Stimulated activated CD4-positive, alpha-beta T cell treated with anti-CD3 and anti-CD28 coated beads, Interleukin-12 subunit alpha, Interleukin-12 subunit beta, amount 100 ng/mL, for 4 hours (primary cell): ENCODE measurements around the gene ZNF319.

Source experiments
- DNase-seq: peaks from one replicate; pipeline ENCODE4 v3.0.0-alpha.2; 2020

Gene ZNF319

DNA sequence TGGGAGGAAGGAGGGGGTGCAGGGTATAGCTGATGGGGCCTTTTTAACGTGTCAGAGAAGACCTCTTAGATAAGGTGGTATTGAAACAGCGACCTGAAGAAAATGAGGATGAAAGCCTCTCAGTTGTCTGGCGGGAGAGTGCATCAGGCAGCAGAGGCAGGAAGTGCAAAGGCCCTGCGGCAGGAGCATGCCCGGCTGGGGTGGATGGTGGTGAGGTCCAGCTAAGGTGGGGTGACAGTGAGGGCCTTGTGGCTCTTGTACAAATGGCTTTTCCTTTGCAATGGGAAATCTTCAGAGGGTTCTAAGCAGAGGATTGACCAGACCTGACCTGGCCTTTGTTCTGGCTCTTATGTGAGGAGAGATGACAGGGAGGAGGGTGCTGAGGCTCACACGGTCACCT, 36.5 kb upstream of the ZNF319 start:
- no peak for DNase-seq

DNA sequence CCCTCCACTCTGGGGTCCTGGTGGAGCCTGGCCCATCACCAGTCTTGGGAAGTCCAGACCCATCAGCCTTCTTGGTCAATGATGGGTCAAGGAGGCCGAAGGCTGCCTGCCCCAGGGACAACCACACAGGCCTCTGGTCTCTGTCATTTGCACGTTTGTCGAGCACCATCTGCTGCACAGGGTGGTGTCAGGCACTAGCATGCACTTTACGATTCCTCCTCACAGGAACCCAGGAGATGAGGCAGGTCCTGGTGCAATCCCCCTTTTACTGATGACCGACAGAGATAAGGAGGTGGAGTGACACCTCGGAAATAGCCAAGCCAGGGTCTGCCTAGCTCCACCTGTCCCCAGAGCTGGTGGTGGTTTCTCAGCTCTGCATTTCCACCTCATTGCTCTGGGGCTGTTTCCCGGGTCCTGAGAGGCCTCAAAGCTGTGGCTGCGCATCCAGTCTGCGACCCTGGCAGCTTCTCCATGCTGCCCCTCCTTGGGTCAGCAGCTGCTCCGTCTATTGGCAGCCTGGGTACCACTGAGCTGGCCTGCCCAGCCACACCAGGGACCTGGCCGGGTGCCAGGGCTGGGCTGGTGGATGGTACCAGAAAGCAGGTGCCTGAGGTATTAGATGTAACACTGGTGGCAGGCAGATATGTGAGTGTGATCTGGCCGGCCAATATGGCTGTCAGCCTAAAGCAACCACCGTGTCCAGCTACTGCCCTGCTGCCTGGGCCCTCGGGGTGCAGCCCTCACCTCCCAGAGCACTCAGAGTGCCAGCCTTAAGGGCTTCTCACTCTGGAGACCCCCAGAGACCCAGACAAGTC, 35.1 kb upstream of the ZNF319 start:
- no peak for DNase-seq

DNA sequence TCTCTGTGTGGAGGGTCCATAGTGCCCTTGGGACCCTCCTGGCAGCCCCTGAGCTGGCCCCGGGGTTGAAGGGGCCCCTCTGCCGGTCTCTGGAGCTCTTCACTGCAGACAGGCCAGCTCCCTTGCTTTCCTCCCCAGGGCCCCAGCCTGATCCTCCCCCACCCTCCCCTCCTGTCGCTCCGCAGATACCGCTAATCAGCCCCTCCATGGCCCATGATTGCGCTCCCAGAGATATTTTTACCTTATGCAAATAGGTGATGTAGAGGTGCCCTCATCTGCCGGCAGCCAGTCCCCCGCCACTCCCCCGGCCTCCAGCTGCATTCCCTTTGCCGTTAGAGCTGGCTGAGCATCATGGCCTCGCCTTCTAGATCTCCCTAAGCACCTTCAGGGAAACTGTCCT, 34.3 kb upstream of the ZNF319 start:
- no peak for DNase-seq

GRCh38 chr16:58034128-58034685, 33.7 kb upstream of the ZNF319 start:
- DNase-seq = no peak

DNA sequence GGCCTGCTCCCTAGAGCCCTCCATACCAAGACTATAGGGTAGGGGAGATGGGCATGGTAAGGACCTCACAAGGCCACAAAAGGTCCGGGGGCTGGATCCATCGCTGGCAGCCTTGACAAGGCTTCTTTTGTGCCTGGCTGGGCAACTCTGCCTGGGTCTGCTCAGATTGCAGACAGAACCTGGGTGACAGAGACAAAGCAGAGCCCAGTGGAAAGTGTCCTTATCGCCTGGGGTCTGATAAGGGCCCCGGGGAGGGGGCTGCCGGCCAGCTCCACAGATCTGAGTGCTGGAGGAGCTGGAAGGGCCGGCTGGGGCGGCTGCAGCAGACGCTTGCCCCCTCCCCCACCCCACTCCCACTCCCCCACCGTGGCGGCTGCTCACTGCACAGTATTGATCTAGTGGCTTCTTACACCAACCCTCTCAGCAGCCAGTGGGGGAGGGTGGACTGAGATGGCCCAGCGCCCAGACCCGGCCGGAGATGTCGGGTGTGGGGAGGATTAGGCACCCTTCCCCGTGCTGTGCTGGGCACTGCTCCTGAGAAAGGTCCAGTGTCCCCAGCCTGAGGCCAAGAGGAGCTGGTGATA, 32.3 kb upstream of the ZNF319 start:
- DNase-seq = no peak

GRCh38 chr16:58031016-58031800, 30.7 kb upstream of the ZNF319 start:
- DNase-seq = no peak

GRCh38 chr16:58030136-58030840, 29.8 kb upstream of the ZNF319 start:
- no peak for DNase-seq

DNA sequence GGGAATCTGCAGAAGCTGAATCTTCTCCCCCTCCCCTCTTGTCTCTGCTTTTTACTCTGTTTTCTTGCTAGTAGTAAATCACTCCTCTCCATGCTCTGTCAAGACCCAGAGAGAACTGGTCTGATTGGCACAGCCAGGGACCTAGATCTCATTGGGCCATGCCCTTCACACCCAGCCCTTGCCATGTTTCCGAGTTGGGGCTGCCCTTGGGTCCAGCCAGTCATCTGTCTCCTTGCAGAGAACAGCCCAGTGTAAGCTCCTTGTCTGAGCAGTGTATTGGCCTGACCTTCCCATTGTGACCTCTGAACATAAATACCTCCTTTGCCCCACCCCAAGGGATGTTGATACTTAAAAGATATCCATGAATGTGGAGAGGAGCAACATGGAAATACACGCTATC, 28.9 kb upstream of the ZNF319 start:
- DNase-seq = no peak

DNA sequence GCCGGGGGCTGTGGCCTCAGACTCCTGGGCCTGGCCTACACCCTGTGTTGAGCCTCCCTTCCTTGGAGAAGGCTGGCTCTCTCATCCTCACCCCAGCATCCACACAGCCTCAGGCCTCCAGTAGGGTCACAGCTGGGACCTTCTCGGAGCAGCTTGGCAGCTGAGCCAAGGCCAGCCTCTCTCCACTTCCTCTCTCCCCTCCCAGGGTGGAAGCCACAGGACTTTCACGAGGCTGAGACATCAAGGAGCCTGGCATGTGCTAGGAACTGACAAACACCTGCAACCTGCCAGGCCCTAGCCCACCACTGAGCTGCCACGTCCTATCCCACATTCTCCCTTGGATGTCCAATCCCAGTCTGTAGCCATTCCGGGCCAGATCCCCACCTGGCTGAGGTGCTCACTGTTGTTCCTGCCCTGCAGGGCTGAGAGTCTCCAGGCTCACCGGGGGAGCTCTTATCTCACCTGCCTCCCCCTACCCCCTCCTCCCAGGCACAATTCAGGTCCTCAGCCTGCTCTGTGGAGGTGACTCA, 28.1 kb upstream of the ZNF319 start:
- no peak for DNase-seq

DNA sequence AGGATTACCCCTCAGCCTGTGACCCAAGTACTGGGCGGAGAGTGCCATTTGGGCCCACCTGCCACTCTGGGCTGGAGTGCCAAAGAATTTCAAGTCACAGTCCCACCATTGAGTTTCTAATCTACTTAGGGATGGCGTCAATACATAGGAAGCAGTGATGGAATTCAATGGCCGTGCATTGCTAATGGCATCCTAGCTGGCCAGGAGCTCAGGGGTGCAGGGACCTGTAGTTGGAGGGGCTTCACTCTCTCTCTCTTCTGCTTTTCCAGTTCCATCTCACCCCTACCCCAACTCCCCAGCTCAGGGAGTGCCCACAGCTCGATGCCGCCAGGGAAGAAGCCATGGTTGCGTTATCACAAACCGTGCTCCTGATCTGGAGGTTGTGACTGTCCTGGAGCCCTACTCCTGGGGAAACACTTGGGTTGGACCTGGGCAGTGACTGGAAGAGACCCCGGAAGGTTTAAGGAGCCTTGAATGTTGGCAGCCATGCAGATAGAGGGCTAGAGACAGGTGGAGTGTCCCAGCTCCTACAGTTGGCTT, 27.5 kb upstream of the ZNF319 start:
- DNase-seq = no peak

- DNase-seq = no peak
Observed at GRCh38 chr16:58027161-58027915, 26.9 kb upstream of the ZNF319 start.

DNA sequence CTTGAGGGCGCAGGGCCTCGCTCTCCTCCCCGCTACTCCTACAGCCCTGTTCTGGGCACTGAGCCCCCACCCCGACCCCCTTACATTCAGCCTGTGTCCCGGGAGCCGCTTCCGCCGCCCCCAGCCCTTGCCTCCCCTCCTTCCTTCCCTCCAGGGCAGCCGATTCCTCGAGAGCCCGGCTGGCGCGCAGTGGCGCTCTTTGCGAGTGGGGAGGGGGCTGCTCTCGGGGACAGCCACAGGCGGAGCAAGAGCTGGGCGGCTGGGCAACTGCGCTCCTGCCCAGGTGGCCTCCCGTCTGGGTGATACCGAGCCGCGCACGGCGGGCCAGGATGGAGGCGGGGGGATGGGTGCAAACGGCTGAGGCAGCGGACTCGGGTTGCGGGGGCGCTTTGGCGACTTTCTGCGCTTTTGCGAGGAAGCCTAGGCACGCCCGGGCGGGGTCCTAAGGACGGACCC, 26.3 kb upstream of the ZNF319 start:
- no peak for DNase-seq

- peak; percentile 21 for DNase-seq
Observed at GRCh38 chr16:58026139-58026704, 25.8 kb upstream of the ZNF319 start.

GRCh38 chr16:58025351-58026138, 25.1 kb upstream of the ZNF319 start, which contains the start of gene MMP15:
Gene MMP15, plus strand, starts transcription at chr16:58025754. Its CDS starts 597 bp downstream, at chr16:58026351.
- DNase-seq = peak; percentile 67

- DNase-seq = peak; percentile 11
Observed at GRCh38 chr16:58024486-58025350, 24.2 kb upstream of the ZNF319 start.

GRCh38 chr16:58022601-58023371, 22.3 kb upstream of the ZNF319 start:
- no peak for DNase-seq

DNA sequence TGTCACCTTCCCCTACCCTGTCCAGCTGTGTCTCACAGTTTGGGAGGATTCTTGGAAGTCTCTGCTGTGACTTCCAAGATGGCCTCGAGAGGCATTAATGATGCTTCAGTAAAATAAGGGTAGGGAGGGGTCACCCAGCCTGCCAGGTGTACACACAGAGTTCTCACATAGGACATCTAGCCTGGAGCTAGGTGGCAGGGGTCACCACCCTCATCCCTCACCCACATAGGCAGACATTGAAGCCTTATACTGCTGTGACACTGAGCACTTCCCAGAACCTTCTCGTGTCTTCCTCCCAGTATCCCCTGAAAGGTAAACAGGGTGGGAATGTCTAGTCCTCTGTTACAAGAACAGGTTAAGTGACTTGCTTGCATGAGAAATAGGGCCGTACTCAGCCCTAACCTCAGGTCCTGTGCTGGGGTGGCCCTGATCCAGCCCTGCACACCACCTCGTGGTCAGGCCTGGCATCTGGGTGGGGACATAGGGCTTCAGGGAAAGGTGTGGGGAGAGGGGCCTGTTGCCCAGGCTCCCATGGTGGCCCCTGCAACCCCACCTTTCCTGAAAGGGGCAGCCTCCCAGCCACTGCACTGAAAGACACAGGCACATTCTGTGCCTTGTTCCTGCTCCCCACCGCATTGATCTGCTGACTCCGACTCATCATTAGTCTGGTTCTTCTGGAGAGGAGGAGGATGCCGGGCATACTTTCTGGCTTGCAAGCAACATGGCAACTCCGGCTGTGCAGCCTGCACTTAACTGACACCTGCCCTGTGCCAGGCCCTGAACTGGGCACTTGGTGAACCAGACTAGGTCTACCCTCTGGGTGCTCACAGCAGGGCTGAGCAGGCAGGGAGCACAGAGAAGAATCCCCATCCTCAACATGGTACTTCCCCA, 21.4 kb upstream of the ZNF319 start:
- DNase-seq = no peak
